PC-9 (cell line): ENCODE measurements around the gene TMA7.

ENCODE experiments used
- EZH2 ChIP-seq: fragments of 200-600 bp; sonication (generic); IDR thresholded peaks from 2 replicates; pipeline ENCODE4 v1.8.0; 2017; ENCODE audit warnings: antibody characterized with exemption, low read depth
- TF ChIP-seq, protein P1 (sequence below): fragments of 200-600 bp; sonication (generic); conservative IDR thresholded peaks from 2 replicates; pipeline ENCODE4 v1.6.1; 2017; ENCODE audit warnings: mixed run types, antibody characterized with exemption, mild to moderate bottlenecking, moderate library complexity

DNA sequence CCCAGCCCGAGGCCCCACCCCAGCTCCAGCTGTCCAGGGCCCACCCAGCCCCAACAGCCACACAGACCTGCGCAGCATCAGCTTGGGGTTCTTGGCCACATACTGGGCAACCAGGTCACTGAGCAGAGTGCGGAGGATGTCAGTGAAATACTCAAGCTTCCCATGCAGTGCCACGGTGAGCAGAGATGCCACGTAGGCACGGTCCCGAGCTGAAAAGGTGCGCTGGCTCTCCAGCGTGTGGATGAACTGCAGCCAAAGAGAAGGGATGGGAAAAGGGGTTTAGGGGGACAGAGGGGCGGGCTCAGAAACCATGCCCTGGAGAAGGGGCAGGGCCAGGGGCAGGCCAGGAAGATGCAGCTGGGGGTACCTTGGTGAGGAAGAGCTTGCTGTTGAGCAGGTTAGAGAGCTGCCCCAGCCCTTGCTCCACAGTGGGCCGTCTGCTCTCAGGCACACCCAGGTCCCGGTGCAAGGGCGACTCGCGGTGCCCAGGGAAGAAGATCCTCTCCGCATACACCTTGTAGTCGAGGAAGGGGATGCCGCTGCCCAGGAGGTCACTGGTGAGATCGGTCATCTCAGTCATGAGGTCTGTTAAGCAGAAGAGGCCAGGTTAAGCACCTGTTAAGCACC lies 27.6 kb upstream of the TMA7 start:
- TF ChIP-seq, protein P1, sequence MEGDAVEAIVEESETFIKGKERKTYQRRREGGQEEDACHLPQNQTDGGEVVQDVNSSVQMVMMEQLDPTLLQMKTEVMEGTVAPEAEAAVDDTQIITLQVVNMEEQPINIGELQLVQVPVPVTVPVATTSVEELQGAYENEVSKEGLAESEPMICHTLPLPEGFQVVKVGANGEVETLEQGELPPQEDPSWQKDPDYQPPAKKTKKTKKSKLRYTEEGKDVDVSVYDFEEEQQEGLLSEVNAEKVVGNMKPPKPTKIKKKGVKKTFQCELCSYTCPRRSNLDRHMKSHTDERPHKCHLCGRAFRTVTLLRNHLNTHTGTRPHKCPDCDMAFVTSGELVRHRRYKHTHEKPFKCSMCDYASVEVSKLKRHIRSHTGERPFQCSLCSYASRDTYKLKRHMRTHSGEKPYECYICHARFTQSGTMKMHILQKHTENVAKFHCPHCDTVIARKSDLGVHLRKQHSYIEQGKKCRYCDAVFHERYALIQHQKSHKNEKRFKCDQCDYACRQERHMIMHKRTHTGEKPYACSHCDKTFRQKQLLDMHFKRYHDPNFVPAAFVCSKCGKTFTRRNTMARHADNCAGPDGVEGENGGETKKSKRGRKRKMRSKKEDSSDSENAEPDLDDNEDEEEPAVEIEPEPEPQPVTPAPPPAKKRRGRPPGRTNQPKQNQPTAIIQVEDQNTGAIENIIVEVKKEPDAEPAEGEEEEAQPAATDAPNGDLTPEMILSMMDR, result no peak
- TF ChIP-seq EZH2, result no peak
